ENCODE measurements around the gene COL24A1.

- no peak for TF ChIP-seq CTCF (conservative IDR thresholded peaks at IDR 0.05; ENCODE audit: low read depth, low read length)
- TF ChIP-seq EZH2 (IDR thresholded peaks at IDR 0.05; ENCODE audit: low read length, unreplicated experiment), result no peak
- no peak for TF ChIP-seq EZH2phosphoT487 (IDR thresholded peaks at IDR 0.05; ENCODE audit: borderline replicate concordance, low read length)
These were observed 91.7 kb downstream of the COL24A1 start for GRCh38 chr1:86064899-86065298.
